ENCODE results near the gene GNAS-AS1. TPM values are rescaled to one million over a fixed set of nuclear protein-coding genes. Genes with fewer than 3 reads are reported as not detected.

The GNAS-AS1 gene
- total and polyA plus RNA-seq, 2 donors (not counting 1 experiment from before 2014, with no cell fraction given), result 1.5 TPM; not detected in 1

- ChIA-PET CTCF (interaction anchor here (0.7 to 1.8 kb wide), 3 partner anchors 18 to 332 kb away, joined by 3 to 7 read pairs (median 4); partner anchors contain the start of gene ATP5F1E), POLR2A (interaction anchor here (1.2 to 1.8 kb wide), 3 partner anchors 18 to 142 kb away, joined by 6 to 9 read pairs (median 7); partner anchors contain the start of genes ATP5F1E and NELFCD)
- ATAC-seq (ENCODE audit: low read depth), result peak; percentile 2
- peak overlapping the region; percentile 75 for H3K9ac ChIP-seq (ENCODE audit: low read length)
- Mint-ChIP-seq H3K27me3 (no peaks in the 10 kb centered on the region), H3K4me3 (peak overlapping the region; percentile 98), H3K9me3 (ENCODE audit: insufficient read depth) (no peaks in the 10 kb centered on the region), H3K27ac (peak overlapping the region; percentile 99), H3K4me1 (peaks cover 41% of the 10 kb centered on the region)
- H3K9me3 ChIP-seq (ENCODE audit: control extremely low read depth in 1 of 3, control insufficient read depth in 2 of 3, insufficient read depth in 1 of 3, low read length in 2 of 3), result no peaks in the 10 kb centered on the region
- peaks cover 4% of the 10 kb centered on the region for H4K20me1 ChIP-seq (ENCODE audit: control insufficient read depth, insufficient read depth, low read length, poor library complexity, severe bottlenecking)
- peaks cover 37 to 42% of the 10 kb centered on the region in 2 donors for H3K4me1 ChIP-seq (ENCODE audit: control insufficient read depth in 2 of 2, insufficient read depth in 2 of 2, low read length in 2 of 2)
- intact Hi-C loops (cut with micrococcal nuclease), result loop anchor here (1.0 to 10.0 kb wide), 7 partner anchors 39 to 1498 kb away; partner anchors contain the start of genes GNAS-AS1, PRELID3B, RAB22A and RBM38
- peak overlapping the region; percentile 32 to 90 (median 71) for H3K4me3 ChIP-seq (ENCODE audit: control extremely low read depth in 1 of 5, extremely low read depth in 1 of 5, insufficient read depth in 1 of 5, low read depth in 2 of 5, low read length in 4 of 5)
- no peaks in the 10 kb centered on the region for H3K27me3 ChIP-seq (replicated peaks in 1 of 4; ENCODE audit: control extremely low read depth in 1 of 4, control insufficient read depth in 3 of 4, insufficient read depth in 4 of 4, low read length in 3 of 4)
- peak overlapping the region; percentile 76 to 88 for H3K27ac ChIP-seq (ENCODE audit: low read length in 2 of 2)
- WGBS (ENCODE audit: insufficient coverage), result 22% methylated on average over 89 of the region's 91 CpGs
- H3K79me2 ChIP-seq (ENCODE audit: control insufficient read depth, insufficient read depth, low read length), result peaks cover 51% of the 10 kb centered on the region
- no peak for TF ChIP-seq EZH2 (IDR thresholded peaks at IDR 0.05; ENCODE audit: borderline replicate concordance, insufficient read depth, low read depth, low read length, poor library complexity, severe bottlenecking)
- TF ChIP-seq, protein P1, sequence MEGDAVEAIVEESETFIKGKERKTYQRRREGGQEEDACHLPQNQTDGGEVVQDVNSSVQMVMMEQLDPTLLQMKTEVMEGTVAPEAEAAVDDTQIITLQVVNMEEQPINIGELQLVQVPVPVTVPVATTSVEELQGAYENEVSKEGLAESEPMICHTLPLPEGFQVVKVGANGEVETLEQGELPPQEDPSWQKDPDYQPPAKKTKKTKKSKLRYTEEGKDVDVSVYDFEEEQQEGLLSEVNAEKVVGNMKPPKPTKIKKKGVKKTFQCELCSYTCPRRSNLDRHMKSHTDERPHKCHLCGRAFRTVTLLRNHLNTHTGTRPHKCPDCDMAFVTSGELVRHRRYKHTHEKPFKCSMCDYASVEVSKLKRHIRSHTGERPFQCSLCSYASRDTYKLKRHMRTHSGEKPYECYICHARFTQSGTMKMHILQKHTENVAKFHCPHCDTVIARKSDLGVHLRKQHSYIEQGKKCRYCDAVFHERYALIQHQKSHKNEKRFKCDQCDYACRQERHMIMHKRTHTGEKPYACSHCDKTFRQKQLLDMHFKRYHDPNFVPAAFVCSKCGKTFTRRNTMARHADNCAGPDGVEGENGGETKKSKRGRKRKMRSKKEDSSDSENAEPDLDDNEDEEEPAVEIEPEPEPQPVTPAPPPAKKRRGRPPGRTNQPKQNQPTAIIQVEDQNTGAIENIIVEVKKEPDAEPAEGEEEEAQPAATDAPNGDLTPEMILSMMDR (IDR thresholded peaks at IDR 0.05), result no peak
- peak overlapping the region; percentile 78 for H3K4me2 ChIP-seq (replicated peaks; ENCODE audit: low read depth, low read length, poor library complexity, severe bottlenecking)
- peak; percentile 86 for DNase-seq
- no peaks in the 10 kb centered on the region for H3K36me3 ChIP-seq (replicated peaks in 1 of 2; ENCODE audit: control extremely low read depth in 1 of 2, control insufficient read depth in 1 of 2, extremely low read depth in 1 of 2, insufficient read depth in 2 of 2, low read length in 1 of 2)
- peak overlapping the region; percentile 61 for H2AFZ ChIP-seq (ENCODE audit: insufficient read depth, low read depth, low read length, poor library complexity, severe bottlenecking)
Observed at GRCh38 chr20:58889798-58890517, 39.3 kb upstream of the GNAS-AS1 start.

All from B cell (primary cell).